Activated T-cell treated with anti-CD3 and anti-CD28 coated beads, Interleukin-2, amount 50 U/mL, for 24 hours (primary cell): ENCODE results near the gene STAC.
"Not testable (repeated sequence)": the region's sequence is repeated elsewhere in the genome, so short reads cannot be mapped to it uniquely, and the experiment has no call there.

Source experiments
- DNase-seq: peaks from one replicate; pipeline ENCODE4 v3.0.0-alpha.2; 2020
- H3K27ac Mint-ChIP-seq: 2 replicates; pipeline ENCODE4 v1.8.0; 2020; ENCODE audit warnings: mild to moderate bottlenecking, mixed read lengths
- H3K27me3 Mint-ChIP-seq: 2 replicates; pipeline ENCODE4 v1.8.0; 2020; ENCODE audit warnings: mixed read lengths
- H3K36me3 Mint-ChIP-seq: 2 replicates; pipeline ENCODE4 v1.8.0; 2020; ENCODE audit warnings: low read depth, mixed read lengths
- H3K4me1 Mint-ChIP-seq: 2 replicates; pipeline ENCODE4 v1.8.0; 2020; ENCODE audit warnings: low read depth, mixed read lengths
- H3K4me3 Mint-ChIP-seq: 2 replicates; pipeline ENCODE4 v1.8.0; 2020; ENCODE audit warnings: mild to moderate bottlenecking, moderate library complexity, mixed read lengths
- H3K9me3 Mint-ChIP-seq: 2 replicates; pipeline ENCODE4 v1.8.0; 2020; ENCODE audit warnings: mixed read lengths

STAC gene

GRCh38 chr3:36443028-36443686, 62.9 kb downstream of the STAC start:
- H3K4me3 Mint-ChIP-seq, result no peak overlapping the region
- no peaks in the 10 kb centered on the region for H3K4me1 Mint-ChIP-seq
- no peaks in the 10 kb centered on the region for H3K36me3 Mint-ChIP-seq
- H3K9me3 Mint-ChIP-seq, result no peaks in the 10 kb centered on the region
- DNase-seq, result no peak
- H3K27ac Mint-ChIP-seq, result no peak overlapping the region
- H3K27me3 Mint-ChIP-seq, result peaks cover 2% of the 10 kb centered on the region

DNA sequence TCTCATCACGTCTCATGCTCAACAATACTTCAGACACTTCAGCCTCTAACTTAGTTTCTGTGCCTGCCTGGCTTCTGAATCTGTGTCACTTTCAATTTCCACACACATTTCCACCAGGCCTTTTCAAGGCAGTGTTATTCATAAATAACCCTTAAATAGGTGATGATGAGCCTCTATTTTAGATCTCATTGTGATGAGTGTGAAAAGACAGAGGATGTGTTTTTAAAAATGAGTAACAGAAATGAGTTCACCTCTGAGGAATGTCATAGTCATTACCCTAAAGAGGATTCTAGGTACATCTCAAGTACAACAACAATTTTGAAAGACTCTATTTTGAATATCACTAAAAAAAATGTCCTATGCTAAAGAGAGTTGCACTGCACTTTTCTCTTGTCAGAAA, 64.6 kb downstream of the STAC start:
- Mint-ChIP-seq H3K36me3 (no peaks in the 10 kb centered on the region), H3K4me3 (no peak overlapping the region), H3K27me3 (peaks cover 2% of the 10 kb centered on the region), H3K9me3 (no peaks in the 10 kb centered on the region), H3K4me1 (no peaks in the 10 kb centered on the region), H3K27ac (no peak overlapping the region)
- no peak for DNase-seq

GRCh38 chr3:36446276-36446675, 66.0 kb downstream of the STAC start:
- H3K9me3 Mint-ChIP-seq, result no peaks in the 10 kb centered on the region
- no peak overlapping the region for H3K4me3 Mint-ChIP-seq
- H3K4me1 Mint-ChIP-seq, result no peaks in the 10 kb centered on the region
- H3K36me3 Mint-ChIP-seq, result no peaks in the 10 kb centered on the region
- H3K27me3 Mint-ChIP-seq, result peaks cover 2% of the 10 kb centered on the region
- DNase-seq, result no peak
- no peak overlapping the region for H3K27ac Mint-ChIP-seq

- H3K4me1 Mint-ChIP-seq, result no peaks in the 10 kb centered on the region
- peaks cover 2% of the 10 kb centered on the region for H3K27me3 Mint-ChIP-seq
- no peak overlapping the region for H3K27ac Mint-ChIP-seq
- H3K4me3 Mint-ChIP-seq, result no peak overlapping the region
- H3K36me3 Mint-ChIP-seq, result no peaks in the 10 kb centered on the region
- H3K9me3 Mint-ChIP-seq, result no peaks in the 10 kb centered on the region
- no peak for DNase-seq
Measured at GRCh38 chr3:36447061-36447460, 66.8 kb downstream of the STAC start.

GRCh38 chr3:36451816-36452215, 71.5 kb downstream of the STAC start:
- Mint-ChIP-seq H3K27ac (no peak overlapping the region), H3K9me3 (no peaks in the 10 kb centered on the region), H3K4me1 (no peaks in the 10 kb centered on the region), H3K4me3 (no peak overlapping the region), H3K27me3 (no peaks in the 10 kb centered on the region), H3K36me3 (no peaks in the 10 kb centered on the region)
- no peak for DNase-seq

DNA sequence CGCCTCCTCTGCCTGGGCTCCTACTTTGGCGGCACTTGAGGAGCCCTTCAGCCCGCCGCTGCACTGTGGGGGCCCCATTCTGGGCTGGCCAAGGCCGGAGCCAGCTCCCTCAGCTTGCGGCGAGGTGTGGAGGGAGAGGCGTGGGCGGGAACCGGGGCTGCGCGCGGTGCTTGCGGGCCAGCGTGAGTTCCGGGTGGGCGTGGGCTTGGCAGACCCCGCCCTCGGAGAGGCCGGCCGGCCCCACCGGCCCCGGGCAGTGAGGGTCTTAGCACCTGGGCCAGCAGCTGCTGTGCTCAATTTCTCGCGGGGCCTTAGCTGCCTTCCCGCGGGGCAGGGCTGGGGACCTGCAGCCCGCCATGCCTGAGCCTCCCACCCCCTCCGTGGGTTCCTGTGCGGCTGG, 72.9 kb downstream of the STAC start:
- H3K27me3 Mint-ChIP-seq, H3K4me3 Mint-ChIP-seq, H3K27ac Mint-ChIP-seq, H3K36me3 Mint-ChIP-seq, DNase-seq, H3K9me3 Mint-ChIP-seq, H3K4me1 Mint-ChIP-seq: not testable (repeated sequence)

DNA sequence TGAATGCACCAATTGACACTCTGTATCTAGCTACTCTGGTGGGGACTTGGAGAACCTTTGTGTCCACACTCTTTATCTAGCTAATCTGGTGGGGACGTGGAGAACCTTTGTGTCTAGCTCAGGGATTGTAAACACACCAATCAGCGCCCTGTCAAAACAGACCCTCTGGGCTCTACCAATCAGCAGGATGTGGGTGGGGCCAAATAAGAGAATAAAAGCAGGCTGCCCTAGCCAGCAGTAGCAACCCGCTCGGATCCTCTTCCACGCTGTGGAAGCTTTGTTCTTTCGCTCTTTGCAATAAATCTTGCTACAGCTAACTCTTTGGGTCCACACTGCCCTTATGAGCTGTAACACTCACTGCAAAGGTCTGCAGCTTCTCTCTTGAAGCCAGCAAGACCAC, 73.6 kb downstream of the STAC start:
- H3K36me3 Mint-ChIP-seq, H3K27ac Mint-ChIP-seq, DNase-seq, H3K4me1 Mint-ChIP-seq, H3K9me3 Mint-ChIP-seq, H3K27me3 Mint-ChIP-seq: not testable (repeated sequence)
- peak overlapping the region; percentile 28 for H3K4me3 Mint-ChIP-seq

DNA sequence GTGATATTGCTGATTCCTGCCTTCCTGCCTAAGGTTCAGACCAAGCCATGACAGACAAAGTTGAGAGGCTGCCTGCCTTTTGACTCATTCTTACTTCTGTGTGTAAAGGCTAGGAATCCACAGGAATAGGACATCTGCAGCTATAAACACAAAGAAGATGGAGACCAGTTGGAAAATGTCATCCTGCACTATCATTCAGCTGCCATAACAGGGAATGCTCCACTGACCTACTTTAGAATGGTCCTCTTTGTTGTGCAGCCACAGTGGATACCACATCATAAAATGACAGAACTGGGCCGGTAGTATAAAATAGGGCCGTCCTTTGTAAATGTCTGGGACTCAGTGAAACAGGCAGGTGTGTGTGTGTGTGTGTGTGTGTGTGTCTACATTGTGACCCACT, 75.1 kb downstream of the STAC start:
- H3K4me3 Mint-ChIP-seq, result no peak overlapping the region
- no peaks in the 10 kb centered on the region for H3K9me3 Mint-ChIP-seq
- no peaks in the 10 kb centered on the region for H3K27me3 Mint-ChIP-seq
- no peak overlapping the region for H3K27ac Mint-ChIP-seq
- no peaks in the 10 kb centered on the region for H3K36me3 Mint-ChIP-seq
- no peaks in the 10 kb centered on the region for H3K4me1 Mint-ChIP-seq
- no peak for DNase-seq

DNA sequence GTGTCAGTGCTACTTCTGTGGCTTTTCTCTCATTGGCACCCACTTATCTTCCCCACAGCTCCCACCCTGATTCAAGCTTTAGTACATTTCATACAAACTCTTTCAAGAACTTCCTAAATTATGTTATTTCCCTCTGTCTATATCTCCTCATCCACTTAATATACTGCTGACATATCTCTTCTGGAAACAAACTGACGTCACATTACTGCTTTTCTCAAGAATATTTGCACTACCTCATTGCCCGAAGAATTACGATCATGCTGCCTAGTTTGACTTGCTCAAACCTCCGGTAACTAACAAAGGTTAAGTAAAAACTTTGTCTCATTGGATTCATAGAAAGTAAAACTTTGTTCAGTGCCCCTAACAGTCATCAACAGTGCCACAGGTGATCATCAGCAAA, 76.5 kb downstream of the STAC start:
- no peaks in the 10 kb centered on the region for H3K36me3 Mint-ChIP-seq
- DNase-seq, result no peak
- no peaks in the 10 kb centered on the region for H3K9me3 Mint-ChIP-seq
- no peak overlapping the region for H3K4me3 Mint-ChIP-seq
- H3K27ac Mint-ChIP-seq, result no peak overlapping the region
- no peaks in the 10 kb centered on the region for H3K4me1 Mint-ChIP-seq
- H3K27me3 Mint-ChIP-seq, result no peaks in the 10 kb centered on the region

GRCh38 chr3:36457667-36458066, 77.4 kb downstream of the STAC start:
- DNase-seq, result no peak
- Mint-ChIP-seq H3K9me3 (no peaks in the 10 kb centered on the region), H3K4me3 (no peak overlapping the region), H3K27me3 (no peaks in the 10 kb centered on the region), H3K4me1 (no peaks in the 10 kb centered on the region), H3K27ac (no peak overlapping the region), H3K36me3 (no peaks in the 10 kb centered on the region)

DNA sequence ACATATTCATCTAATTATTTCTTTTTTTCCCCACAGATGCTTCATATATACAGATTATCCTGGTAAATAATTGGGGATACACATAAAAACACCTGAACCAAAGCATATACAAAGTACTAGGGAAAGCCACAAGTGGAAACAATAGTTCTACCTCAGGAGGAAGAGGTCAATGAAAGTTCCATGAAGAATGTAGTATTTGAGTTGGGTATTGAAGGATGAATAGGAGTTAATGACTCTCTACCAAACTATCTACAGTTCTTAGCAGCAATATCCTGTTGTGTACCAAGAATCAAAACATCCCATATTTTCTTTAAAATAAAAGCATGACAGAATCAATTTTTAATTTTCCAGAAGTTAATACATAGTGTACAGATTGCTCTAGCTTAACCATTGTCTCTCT, 78.9 kb downstream of the STAC start:
- Mint-ChIP-seq H3K4me1 (no peaks in the 10 kb centered on the region), H3K36me3 (no peaks in the 10 kb centered on the region), H3K9me3 (no peaks in the 10 kb centered on the region), H3K27ac (no peak overlapping the region), H3K4me3 (no peak overlapping the region), H3K27me3 (no peaks in the 10 kb centered on the region)
- no peak for DNase-seq

DNA sequence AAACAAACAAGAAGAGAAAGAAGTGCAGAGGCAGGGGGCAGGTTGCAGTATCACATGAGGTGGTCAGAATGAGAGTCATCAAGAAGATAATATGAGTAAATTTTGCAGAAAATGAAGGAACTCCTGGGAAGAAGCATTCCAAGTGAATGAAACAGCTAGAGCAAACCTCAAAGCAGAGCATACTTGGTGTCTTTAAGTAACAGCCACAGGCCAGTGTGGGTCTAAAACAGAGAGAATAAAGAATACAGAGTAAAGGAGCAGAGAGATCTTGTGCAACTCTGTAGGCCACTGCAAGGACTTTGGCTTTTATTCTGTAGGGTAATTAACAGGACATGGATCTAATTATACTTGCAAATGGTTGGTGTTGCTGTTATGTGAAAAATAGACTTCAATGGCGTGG, 81.3 kb downstream of the STAC start:
- Mint-ChIP-seq H3K27me3 (no peaks in the 10 kb centered on the region), H3K36me3 (no peaks in the 10 kb centered on the region), H3K27ac (no peak overlapping the region), H3K4me1 (no peaks in the 10 kb centered on the region), H3K9me3 (peaks cover 6% of the 10 kb centered on the region), H3K4me3 (no peak overlapping the region)
- DNase-seq, result no peak

DNA sequence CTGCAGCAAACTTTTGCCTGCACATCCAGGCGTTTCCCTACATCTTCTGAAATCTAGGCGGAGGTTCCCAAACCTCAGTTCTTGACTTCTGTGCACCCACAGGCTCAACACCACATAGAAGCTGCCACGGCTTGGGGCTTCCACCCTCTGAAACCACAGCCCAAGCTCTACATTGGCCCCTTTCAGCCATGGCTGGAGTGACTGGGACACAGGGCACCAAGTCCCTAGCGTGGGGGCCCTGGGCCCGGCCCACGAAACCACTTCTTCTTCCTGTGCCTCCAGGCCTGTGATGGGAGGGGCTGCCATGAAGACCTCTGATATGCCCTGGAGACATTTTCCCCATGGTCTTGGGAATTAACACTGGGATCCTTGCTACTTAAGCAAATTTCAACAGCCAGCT, 91.7 kb downstream of the STAC start:
- not testable (repeated sequence) for DNase-seq, H3K36me3 Mint-ChIP-seq, H3K27ac Mint-ChIP-seq, H3K4me3 Mint-ChIP-seq, H3K27me3 Mint-ChIP-seq, H3K4me1 Mint-ChIP-seq, H3K9me3 Mint-ChIP-seq

GRCh38 chr3:36475558-36475957, 95.3 kb downstream of the STAC start:
- Mint-ChIP-seq H3K27ac (no peak overlapping the region), H3K4me3 (no peak overlapping the region), H3K36me3 (no peaks in the 10 kb centered on the region), H3K9me3 (peaks cover 7% of the 10 kb centered on the region), H3K27me3 (peaks cover 3% of the 10 kb centered on the region), H3K4me1 (no peaks in the 10 kb centered on the region)
- DNase-seq, result no peak

- peaks cover 3% of the 10 kb centered on the region for H3K27me3 Mint-ChIP-seq
- H3K9me3 Mint-ChIP-seq, result peaks cover 7% of the 10 kb centered on the region
- no peaks in the 10 kb centered on the region for H3K36me3 Mint-ChIP-seq
- no peak overlapping the region for H3K4me3 Mint-ChIP-seq
- no peaks in the 10 kb centered on the region for H3K4me1 Mint-ChIP-seq
- DNase-seq, result no peak
- H3K27ac Mint-ChIP-seq, result no peak overlapping the region
Measured at GRCh38 chr3:36476286-36476942, 96.1 kb downstream of the STAC start.

- no peaks in the 10 kb centered on the region for H3K36me3 Mint-ChIP-seq
- no peaks in the 10 kb centered on the region for H3K4me1 Mint-ChIP-seq
- no peaks in the 10 kb centered on the region for H3K27me3 Mint-ChIP-seq
- H3K4me3 Mint-ChIP-seq, result no peak overlapping the region
- DNase-seq, result no peak
- H3K27ac Mint-ChIP-seq, result no peak overlapping the region
- peaks cover 7% of the 10 kb centered on the region for H3K9me3 Mint-ChIP-seq
Measured at GRCh38 chr3:36477655-36478054, 97.4 kb downstream of the STAC start.
